Activated naive CD8-positive, alpha-beta T cell treated with anti-CD3 and anti-CD28 coated beads for 36 hours (primary cell): ENCODE data around the gene IKZF1. TPM values are rescaled to one million over a fixed set of nuclear protein-coding genes. Genes with fewer than 3 reads are reported as not detected.
"Not testable (repeated sequence)": the region's sequence is repeated elsewhere in the genome, so short reads cannot be mapped to it uniquely, and the experiment has no call there.

ENCODE experiments used
- DNase-seq: peaks from one replicate; pipeline ENCODE4 v3.0.0; 2021
- H3K27ac Mint-ChIP-seq: one replicate; pipeline ENCODE4 v1.8.0; 2022; ENCODE audit warnings: mild to moderate bottlenecking, moderate library complexity, mixed read lengths
- H3K27me3 Mint-ChIP-seq: one replicate; pipeline ENCODE4 v1.8.0; 2022; ENCODE audit warnings: mild to moderate bottlenecking, mixed read lengths
- H3K36me3 Mint-ChIP-seq: one replicate; pipeline ENCODE4 v1.8.0; 2021; ENCODE audit warnings: mild to moderate bottlenecking, mixed read lengths
- H3K4me1 Mint-ChIP-seq: one replicate; pipeline ENCODE4 v1.8.0; 2021; ENCODE audit warnings: mixed read lengths
- H3K4me3 Mint-ChIP-seq: one replicate; pipeline ENCODE4 v1.8.0; 2022; ENCODE audit warnings: mild to moderate bottlenecking, moderate library complexity, mixed read lengths
- H3K9me3 Mint-ChIP-seq: one replicate; pipeline ENCODE4 v1.8.0; 2022; ENCODE audit warnings: mixed read lengths
- total RNA-seq, 2 experiments: library from RNA; stranded (reverse); gene quantifications; one replicate each; pipeline ENCODE4 v1.2.3, GENCODE V29; 2021

The IKZF1 gene
- total RNA-seq, 2 experiments from 2014 or later, result 220 to 225 TPM

GRCh38 chr7:50332241-50333165 is 28.0 kb downstream of the IKZF1 start:
- peaks cover 57% of the 10 kb centered on the region for H3K36me3 Mint-ChIP-seq
- no peak for DNase-seq
- no peaks in the 10 kb centered on the region for H3K27me3 Mint-ChIP-seq
- peaks cover 63% of the 10 kb centered on the region for H3K4me1 Mint-ChIP-seq
- peak overlapping the region; percentile 73 for H3K4me3 Mint-ChIP-seq
- no peaks in the 10 kb centered on the region for H3K9me3 Mint-ChIP-seq
- H3K27ac Mint-ChIP-seq, result peak overlapping the region; percentile 82

GRCh38 chr7:50333221-50333651 is 28.7 kb downstream of the IKZF1 start:
- Mint-ChIP-seq H3K4me1 (peaks cover 63% of the 10 kb centered on the region), H3K36me3 (peaks cover 52% of the 10 kb centered on the region), H3K4me3 (no peak overlapping the region), H3K27me3 (no peaks in the 10 kb centered on the region), H3K9me3 (no peaks in the 10 kb centered on the region), H3K27ac (peak overlapping the region; percentile 82)
- no peak for DNase-seq

GRCh38 chr7:50334341-50334994 is 30.0 kb downstream of the IKZF1 start:
- H3K27ac Mint-ChIP-seq, result no peak overlapping the region
- peaks cover 46% of the 10 kb centered on the region for H3K36me3 Mint-ChIP-seq
- peaks cover 65% of the 10 kb centered on the region for H3K4me1 Mint-ChIP-seq
- H3K4me3 Mint-ChIP-seq, result no peak overlapping the region
- H3K27me3 Mint-ChIP-seq, result no peaks in the 10 kb centered on the region
- H3K9me3 Mint-ChIP-seq, result no peaks in the 10 kb centered on the region
- no peak for DNase-seq

GRCh38 chr7:50335230-50335794 is 30.8 kb downstream of the IKZF1 start:
- Mint-ChIP-seq H3K4me1 (peaks cover 64% of the 10 kb centered on the region), H3K4me3 (no peak overlapping the region), H3K27ac (no peak overlapping the region), H3K9me3 (no peaks in the 10 kb centered on the region), H3K36me3 (peaks cover 42% of the 10 kb centered on the region), H3K27me3 (no peaks in the 10 kb centered on the region)
- DNase-seq, result no peak

GRCh38 chr7:50335795-50336754 is 31.6 kb downstream of the IKZF1 start:
- DNase-seq, result peak; percentile 86
- Mint-ChIP-seq H3K9me3 (no peaks in the 10 kb centered on the region), H3K4me1 (peaks cover 63% of the 10 kb centered on the region)

GRCh38 chr7:50336894-50337703 is 32.6 kb downstream of the IKZF1 start:
- Mint-ChIP-seq H3K27me3 (no peaks in the 10 kb centered on the region), H3K36me3 (peaks cover 37% of the 10 kb centered on the region), H3K4me3 (no peak overlapping the region), H3K27ac (no peak overlapping the region), H3K9me3 (no peaks in the 10 kb centered on the region), H3K4me1 (peaks cover 63% of the 10 kb centered on the region)
- no peak for DNase-seq

More at GRCh38 chr7:50335795-50336754, 31.6 kb downstream of the IKZF1 start:
- no peaks in the 10 kb centered on the region for H3K27me3 Mint-ChIP-seq
- no peak overlapping the region for H3K27ac Mint-ChIP-seq
- H3K4me3 Mint-ChIP-seq, result no peak overlapping the region
- peaks cover 36% of the 10 kb centered on the region for H3K36me3 Mint-ChIP-seq

- not testable (repeated sequence) for H3K27ac Mint-ChIP-seq, DNase-seq, H3K27me3 Mint-ChIP-seq, H3K9me3 Mint-ChIP-seq, H3K4me3 Mint-ChIP-seq
- Mint-ChIP-seq H3K4me1 (peaks cover 78% of the 10 kb centered on the region), H3K36me3 (peaks cover 53% of the 10 kb centered on the region)
Measured at GRCh38 chr7:50339472-50339871, 35.0 kb downstream of the IKZF1 start.

- H3K27ac Mint-ChIP-seq, result no peak overlapping the region
Measured at GRCh38 chr7:50339990-50340500, 35.5 kb downstream of the IKZF1 start.

GRCh38 chr7:50341724-50342123 is 37.2 kb downstream of the IKZF1 start:
- H3K27ac Mint-ChIP-seq, result no peak overlapping the region
- H3K4me3 Mint-ChIP-seq, result peak overlapping the region; percentile 74
- H3K9me3 Mint-ChIP-seq, result no peaks in the 10 kb centered on the region
- no peak for DNase-seq
- peaks cover 64% of the 10 kb centered on the region for H3K36me3 Mint-ChIP-seq
- peaks cover 92% of the 10 kb centered on the region for H3K4me1 Mint-ChIP-seq
- no peaks in the 10 kb centered on the region for H3K27me3 Mint-ChIP-seq

More at GRCh38 chr7:50339990-50340500, 35.5 kb downstream of the IKZF1 start:
- DNase-seq, result peak; percentile 62
- H3K9me3 Mint-ChIP-seq, result no peaks in the 10 kb centered on the region
- H3K4me1 Mint-ChIP-seq, result peaks cover 82% of the 10 kb centered on the region
- H3K4me3 Mint-ChIP-seq, result peak overlapping the region; percentile 49
- H3K36me3 Mint-ChIP-seq, result peaks cover 55% of the 10 kb centered on the region
- no peaks in the 10 kb centered on the region for H3K27me3 Mint-ChIP-seq

- peaks cover 65% of the 10 kb centered on the region for H3K36me3 Mint-ChIP-seq
- peak; percentile 61 for DNase-seq
- peak overlapping the region; percentile 74 for H3K4me3 Mint-ChIP-seq
- H3K27ac Mint-ChIP-seq, result no peak overlapping the region
- no peaks in the 10 kb centered on the region for H3K9me3 Mint-ChIP-seq
- no peaks in the 10 kb centered on the region for H3K27me3 Mint-ChIP-seq
- peaks cover 92% of the 10 kb centered on the region for H3K4me1 Mint-ChIP-seq
Measured at GRCh38 chr7:50342616-50343114, 38.1 kb downstream of the IKZF1 start.

GRCh38 chr7:50346545-50347497 is 42.3 kb downstream of the IKZF1 start:
- peak overlapping the region; percentile 98 for H3K27ac Mint-ChIP-seq

GRCh38 chr7:50347693-50348092 is 43.2 kb downstream of the IKZF1 start:
- Mint-ChIP-seq H3K4me3 (peak overlapping the region; percentile 70), H3K9me3 (peaks cover 1% of the 10 kb centered on the region), H3K4me1 (peaks cover 93% of the 10 kb centered on the region), H3K27me3 (no peaks in the 10 kb centered on the region), H3K36me3 (peaks cover 81% of the 10 kb centered on the region), H3K27ac (peak overlapping the region; percentile 98)
- peak; percentile 41 for DNase-seq

More at GRCh38 chr7:50346545-50347497, 42.3 kb downstream of the IKZF1 start:
- Mint-ChIP-seq H3K4me3 (peak overlapping the region; percentile 70), H3K4me1 (peaks cover 96% of the 10 kb centered on the region), H3K36me3 (peaks cover 82% of the 10 kb centered on the region), H3K27me3 (no peaks in the 10 kb centered on the region), H3K9me3 (peaks cover 1% of the 10 kb centered on the region)
- DNase-seq, result no peak
